Panc1 (cell line): ENCODE data around the gene SH3PXD2A. TPM values are rescaled to one million over a fixed set of nuclear protein-coding genes. Genes with fewer than 3 reads are reported as not detected.

Experiments
- ATAC-seq: fragments of 200-7000 bp; cut with Tn5 transposase; 2 replicates; pipeline ENCODE4 v1.9.1; 2020; ENCODE audit warnings: mild to moderate bottlenecking, moderate library complexity
- BruUV-seq: library from RNA; stranded (reverse); fragments of 400-500 nt; replicated peaks from 2 replicates; lab custom pipeline; 2021; lab: Mats Ljungman, UMichigan
- CTCF ChIA-PET: fragments of 300-600 bp; sonication (Branson Sonifier 250); formaldehyde crosslinking; loops from one replicate; lab custom pipeline; 2022; ENCODE audit warnings: antibody characterized with exemption; lab: Charles Lee
- POLR2A ChIA-PET: fragments of 300-600 bp; sonication (Branson Sonifier 250); formaldehyde crosslinking; loops from one replicate; lab custom pipeline; 2022; ENCODE audit warnings: antibody characterized with exemption; lab: Charles Lee
- DNase-seq: peaks from one replicate; pipeline ENCODE4 v3.0.0-alpha.2; 2010; ENCODE audit warnings: low read depth, low spot score
- H3K27ac ChIP-seq: 2 replicates; pipeline ENCODE4 v1.5.1; 2011; ENCODE audit warnings: mild to moderate bottlenecking, low read length, inconsistent platforms
- H3K27me3 ChIP-seq: fragments of 200-500 bp; sonication (Bioruptor generic); 2 replicates; pipeline ENCODE4 v1.6.0; 2014; ENCODE audit warnings: low read length, inconsistent platforms; ENCODE audit not compliant: control insufficient read depth, insufficient read depth
- H3K36me3 ChIP-seq: fragments of 200-500 bp; sonication (Bioruptor generic); 2 replicates; pipeline ENCODE4 v1.5.1; 2014; ENCODE audit warnings: inconsistent platforms, mild to moderate bottlenecking, low read length, moderate library complexity; ENCODE audit not compliant: control insufficient read depth, insufficient read depth
- H3K4me1 ChIP-seq: 2 replicates; pipeline ENCODE4 v1.5.1; 2011; ENCODE audit warnings: inconsistent platforms, mild to moderate bottlenecking, low read length, moderate library complexity; ENCODE audit not compliant: control insufficient read depth, insufficient read depth
- H3K4me3 ChIP-seq, 2 experiments: 2 replicates each; pipeline ENCODE4 v1.5.1; 2011 to 2012; ENCODE audit warnings: low read depth in 2 of 2, low read length in 2 of 2, mild to moderate bottlenecking in 2 of 2, inconsistent platforms in 1 of 2, moderate library complexity in 1 of 2
- H3K9me3 ChIP-seq: fragments of 200-500 bp; sonication (Bioruptor generic); 2 replicates; pipeline ENCODE4 v1.5.1; 2014; ENCODE audit warnings: low read depth, mild to moderate bottlenecking, inconsistent platforms, low read length, moderate library complexity; ENCODE audit not compliant: control insufficient read depth, insufficient read depth
- CTCF ChIP-seq: fragments of 450-650 bp; IDR thresholded peaks from 2 replicates; pipeline ENCODE4 v1.5.1; 2017; ENCODE audit warnings: mild to moderate bottlenecking
- POLR2AphosphoS5 ChIP-seq: IDR thresholded peaks from 2 replicates; pipeline ENCODE4 v1.6.1; 2012; ENCODE audit warnings: mild to moderate bottlenecking, low read depth, low read length, moderate library complexity
- REST ChIP-seq, 2 experiments: IDR thresholded peaks; 2 replicates each; pipeline ENCODE4 v1.6.1; 2011 to 2012; ENCODE audit warnings: low read depth in 2 of 2, control low read depth in 1 of 2, low read length in 1 of 2, mild to moderate bottlenecking in 1 of 2, moderate library complexity in 1 of 2; ENCODE audit not compliant: insufficient read depth in 1 of 2
- SIN3A ChIP-seq: IDR thresholded peaks from 2 replicates; pipeline ENCODE4 v1.6.1; 2012; ENCODE audit warnings: low read depth, mild to moderate bottlenecking, low read length, moderate library complexity, borderline replicate concordance; ENCODE audit not compliant: insufficient read depth
- TCF7L2 ChIP-seq: IDR thresholded peaks from 2 replicates; pipeline ENCODE4 v1.6.1; 2011; ENCODE audit warnings: mild to moderate bottlenecking, low read depth, low read length, inconsistent platforms
- in situ Hi-C: cut with HindIII; loops from 2 replicates; pipeline ENCODE4 v1.10.0; 2016; ENCODE audit warnings: low sequenced_read_pairs, low pct_unique_long_range_greater_than_20kb
- intact Hi-C: fragments of 100-400 bp; cut with micrococcal nuclease; formaldehyde crosslinking; loops from one replicate; pipeline ENCODE4 v1.10.0; 2022; ENCODE audit not compliant: unreplicated experiment
- total RNA-seq: library from RNA; stranded (reverse); gene quantifications from one replicate; pipeline ENCODE4 v1.2.1, GENCODE V29; 2021; ENCODE audit not compliant: unreplicated experiment

SH3PXD2A gene
- total RNA-seq, 1 experiment from 2014 or later, result 5.7 TPM

- Histone ChIP-seq H3K9me3 (no peaks in the 10 kb centered on the region), H3K27ac (no peak overlapping the region), H3K36me3 (no peaks in the 10 kb centered on the region), H3K4me1 (peaks cover 6% of the 10 kb centered on the region), H3K27me3 (no peaks in the 10 kb centered on the region), H3K4me3 (no peak overlapping the region)
- in situ Hi-C loops, result no loop called here
- ChIA-PET POLR2A (interaction anchor here (0.7 kb wide), 2 partner anchors 258 to 421 kb away, joined by 4 read pairs; no protein-coding TSS in a partner anchor), CTCF (interaction anchor here (0.6 to 1.7 kb wide), 2 partner anchors 8 to 11 kb away, joined by 3 to 4 read pairs; no protein-coding TSS in a partner anchor)
- no peak for ATAC-seq
- no peak for TF ChIP-seq SIN3A
- TF ChIP-seq REST (IDR thresholded peaks at IDR 0.05; ENCODE audit: insufficient read depth in 1 of 2, low read depth in 2 of 2, low read length in 1 of 2), result no peak
- TF ChIP-seq TCF7L2, result no peak
- no peak for TF ChIP-seq CTCF
- TF ChIP-seq POLR2AphosphoS5, result no peak
- no TSS peak for BruUV-seq
- intact Hi-C loops, result no loop called here
- no peak for DNase-seq
Observed at GRCh38 chr10:103572347-103573204, 282.8 kb downstream of the SH3PXD2A start.

- CTCF ChIA-PET, result interaction anchor here (1.7 kb wide), 1 partner anchor 7 kb away, joined by 4 read pairs; no protein-coding TSS in a partner anchor
- TF ChIP-seq POLR2AphosphoS5 (no peak), CTCF (no peak), TCF7L2 (no peak), SIN3A (no peak), REST (IDR thresholded peaks at IDR 0.05; ENCODE audit: insufficient read depth in 1 of 2, low read depth in 2 of 2, low read length in 1 of 2) (no peak)
- in situ Hi-C loops, result no loop called here
- DNase-seq (no peak), ATAC-seq (no peak)
- POLR2A ChIA-PET, result no interaction called here
- Histone ChIP-seq H3K27me3 (no peaks in the 10 kb centered on the region), H3K27ac (no peak overlapping the region), H3K36me3 (no peaks in the 10 kb centered on the region), H3K4me1 (peaks cover 6% of the 10 kb centered on the region), H3K9me3 (no peaks in the 10 kb centered on the region), H3K4me3 (no peak overlapping the region)
- intact Hi-C loops, result no loop called here
- BruUV-seq, result no TSS peak
Observed at GRCh38 chr10:103571656-103571975, 283.8 kb downstream of the SH3PXD2A start.
